Nephron progenitor cell (in vitro differentiated cells): ENCODE data around the gene GATAD2A.
"Not testable (repeated sequence)": the region's sequence is repeated elsewhere in the genome, so short reads cannot be mapped to it uniquely, and the experiment has no call there.

Experiments
- DNase-seq: peaks from one replicate; pipeline ENCODE4 v3.0.0; 2021
- H3K27ac Mint-ChIP-seq: 2 replicates; pipeline ENCODE4 v1.8.0; 2021; ENCODE audit warnings: mild to moderate bottlenecking, moderate library complexity, mixed read lengths
- H3K27me3 Mint-ChIP-seq: 2 replicates; pipeline ENCODE4 v1.8.0; 2021; ENCODE audit warnings: mild to moderate bottlenecking, low read depth, mixed read lengths; ENCODE audit not compliant: poor library complexity
- H3K36me3 Mint-ChIP-seq: 2 replicates; pipeline ENCODE4 v1.8.0; 2021; ENCODE audit warnings: low read depth, mixed read lengths
- H3K4me1 Mint-ChIP-seq: 2 replicates; pipeline ENCODE4 v1.8.0; 2021; ENCODE audit warnings: mixed read lengths
- H3K4me3 Mint-ChIP-seq: 2 replicates; pipeline ENCODE4 v1.8.0; 2021; ENCODE audit warnings: mild to moderate bottlenecking, moderate library complexity, mixed read lengths
- H3K9me3 Mint-ChIP-seq: 2 replicates; pipeline ENCODE4 v1.8.0; 2021; ENCODE audit warnings: mild to moderate bottlenecking, moderate library complexity, mixed read lengths
- TF ChIP-seq, protein P1 (sequence below): fragments of 200-600 bp; sonication (generic); IDR thresholded peaks from 2 replicates; pipeline ENCODE4 v1.5.0; 2021; ENCODE audit warnings: antibody characterized with exemption

GATAD2A gene

DNA sequence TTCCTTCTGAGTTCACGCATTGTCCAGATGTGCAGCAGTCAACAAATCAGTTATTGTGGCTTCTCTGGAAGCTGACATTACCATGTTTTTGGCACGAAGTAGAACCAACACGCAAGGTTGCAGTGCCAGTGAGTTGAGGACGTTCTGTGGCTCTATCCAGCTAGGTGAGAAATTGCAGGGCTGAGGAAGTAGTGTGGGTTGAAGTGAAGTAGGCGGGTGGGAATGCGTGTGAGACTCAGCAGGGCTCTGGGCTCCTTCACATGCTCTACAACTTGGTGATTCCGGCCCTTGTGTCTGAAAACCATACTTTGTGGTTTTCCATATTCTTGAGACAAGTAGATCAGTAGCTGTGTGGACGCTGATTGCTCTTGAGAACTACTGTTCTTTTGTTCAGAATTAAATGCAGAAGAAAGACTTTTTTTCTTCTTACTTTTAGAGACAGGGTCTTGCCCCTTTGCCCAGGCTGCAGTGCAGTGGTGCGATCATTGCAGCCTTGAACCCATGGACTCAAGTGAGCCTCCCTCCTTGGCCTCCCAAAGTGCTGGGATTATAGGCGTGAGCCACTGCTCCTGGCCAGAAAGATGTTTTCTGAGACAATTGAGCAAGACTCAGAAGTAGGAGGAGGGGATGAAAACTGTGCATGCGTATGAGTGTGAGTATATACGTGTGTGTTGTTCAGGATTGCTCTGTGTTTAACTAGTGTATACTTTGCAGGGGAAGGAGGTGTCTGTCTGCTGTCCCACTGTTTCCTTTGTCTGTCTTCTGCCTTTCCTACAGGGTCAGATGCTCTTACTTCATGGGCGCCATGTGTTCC lies 46.2 kb downstream of the GATAD2A start:
- Mint-ChIP-seq H3K4me1 (peaks cover 33% of the 10 kb centered on the region), H3K27me3 (no peaks in the 10 kb centered on the region), H3K4me3 (no peak overlapping the region), H3K9me3 (no peaks in the 10 kb centered on the region), H3K27ac (peak overlapping the region; percentile 82), H3K36me3 (no peaks in the 10 kb centered on the region)
- TF ChIP-seq, protein P1, sequence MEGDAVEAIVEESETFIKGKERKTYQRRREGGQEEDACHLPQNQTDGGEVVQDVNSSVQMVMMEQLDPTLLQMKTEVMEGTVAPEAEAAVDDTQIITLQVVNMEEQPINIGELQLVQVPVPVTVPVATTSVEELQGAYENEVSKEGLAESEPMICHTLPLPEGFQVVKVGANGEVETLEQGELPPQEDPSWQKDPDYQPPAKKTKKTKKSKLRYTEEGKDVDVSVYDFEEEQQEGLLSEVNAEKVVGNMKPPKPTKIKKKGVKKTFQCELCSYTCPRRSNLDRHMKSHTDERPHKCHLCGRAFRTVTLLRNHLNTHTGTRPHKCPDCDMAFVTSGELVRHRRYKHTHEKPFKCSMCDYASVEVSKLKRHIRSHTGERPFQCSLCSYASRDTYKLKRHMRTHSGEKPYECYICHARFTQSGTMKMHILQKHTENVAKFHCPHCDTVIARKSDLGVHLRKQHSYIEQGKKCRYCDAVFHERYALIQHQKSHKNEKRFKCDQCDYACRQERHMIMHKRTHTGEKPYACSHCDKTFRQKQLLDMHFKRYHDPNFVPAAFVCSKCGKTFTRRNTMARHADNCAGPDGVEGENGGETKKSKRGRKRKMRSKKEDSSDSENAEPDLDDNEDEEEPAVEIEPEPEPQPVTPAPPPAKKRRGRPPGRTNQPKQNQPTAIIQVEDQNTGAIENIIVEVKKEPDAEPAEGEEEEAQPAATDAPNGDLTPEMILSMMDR = no peak
- DNase-seq = no peak

DNA sequence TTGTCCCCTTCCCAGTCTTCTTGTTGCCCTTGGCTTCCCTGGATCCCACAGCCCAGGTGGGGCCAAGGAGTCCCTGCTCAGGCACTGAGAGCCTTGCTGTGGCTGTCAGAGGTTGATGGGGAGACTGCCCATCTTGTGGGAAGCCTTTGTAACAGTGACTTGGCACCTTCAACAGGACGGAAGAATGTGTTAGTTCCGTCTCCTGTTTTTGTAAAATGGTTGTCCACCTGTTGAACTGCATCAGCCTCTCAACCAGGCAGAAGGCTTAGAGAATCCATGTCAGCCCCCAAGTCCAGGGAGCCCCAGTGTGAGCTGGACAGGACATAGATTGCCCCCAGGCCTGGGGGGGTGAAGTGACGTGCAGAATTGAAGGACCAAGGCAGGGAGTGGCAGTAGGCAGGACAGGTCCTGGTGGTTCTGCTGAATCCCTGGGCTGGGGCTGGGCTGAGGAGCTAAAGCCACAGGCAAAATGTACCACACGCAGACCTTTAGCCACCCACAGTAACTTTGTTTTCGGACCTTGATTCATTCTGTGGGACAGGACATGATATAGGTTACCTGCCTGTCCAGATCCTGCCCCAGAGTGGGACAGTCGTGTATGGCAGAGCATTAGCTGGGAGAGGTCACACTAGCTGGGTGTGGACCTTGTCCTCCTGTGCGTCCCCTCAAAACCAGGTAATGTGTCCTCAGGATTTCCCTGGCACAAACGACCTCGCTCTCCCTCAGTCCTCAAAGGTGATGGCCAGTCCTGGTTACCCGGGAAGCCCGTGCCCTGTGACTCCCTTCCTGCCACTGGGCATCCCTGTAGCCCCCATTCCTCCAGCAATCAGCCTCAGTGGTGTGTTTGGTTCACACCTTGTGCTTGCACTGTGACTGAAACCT lies 47.0 kb downstream of the GATAD2A start:
- no peak for DNase-seq
- peak overlapping the region; percentile 91 for H3K27ac Mint-ChIP-seq
- H3K36me3 Mint-ChIP-seq = no peaks in the 10 kb centered on the region
- H3K4me1 Mint-ChIP-seq = peaks cover 25% of the 10 kb centered on the region
- no peaks in the 10 kb centered on the region for H3K9me3 Mint-ChIP-seq
- H3K4me3 Mint-ChIP-seq = no peak overlapping the region
- TF ChIP-seq, protein P1 = no peak
- H3K27me3 Mint-ChIP-seq = no peaks in the 10 kb centered on the region

DNA sequence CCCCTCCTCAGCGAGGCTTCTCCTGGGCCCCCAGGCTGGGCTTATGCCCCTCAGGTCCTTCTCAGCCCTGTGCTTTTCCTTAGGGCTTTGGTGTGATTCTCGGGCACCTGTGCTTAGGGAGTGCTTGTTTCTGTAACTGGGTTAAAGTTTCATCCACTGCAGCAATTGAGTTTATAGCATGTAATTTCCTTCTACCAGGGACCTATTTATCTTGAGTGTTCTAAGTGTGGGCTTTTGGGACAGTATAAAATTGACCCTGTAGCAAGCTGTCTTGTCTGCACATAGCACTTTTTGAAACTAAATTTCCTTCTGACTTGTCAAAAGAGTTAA lies 47.6 kb downstream of the GATAD2A start:
- Mint-ChIP-seq H3K36me3 (peaks cover 2% of the 10 kb centered on the region), H3K4me1 (peaks cover 27% of the 10 kb centered on the region), H3K27me3 (no peaks in the 10 kb centered on the region), H3K9me3 (no peaks in the 10 kb centered on the region), H3K4me3 (no peak overlapping the region), H3K27ac (peak overlapping the region; percentile 91)
- no peak for DNase-seq
- TF ChIP-seq, protein P1 = no peak

DNA sequence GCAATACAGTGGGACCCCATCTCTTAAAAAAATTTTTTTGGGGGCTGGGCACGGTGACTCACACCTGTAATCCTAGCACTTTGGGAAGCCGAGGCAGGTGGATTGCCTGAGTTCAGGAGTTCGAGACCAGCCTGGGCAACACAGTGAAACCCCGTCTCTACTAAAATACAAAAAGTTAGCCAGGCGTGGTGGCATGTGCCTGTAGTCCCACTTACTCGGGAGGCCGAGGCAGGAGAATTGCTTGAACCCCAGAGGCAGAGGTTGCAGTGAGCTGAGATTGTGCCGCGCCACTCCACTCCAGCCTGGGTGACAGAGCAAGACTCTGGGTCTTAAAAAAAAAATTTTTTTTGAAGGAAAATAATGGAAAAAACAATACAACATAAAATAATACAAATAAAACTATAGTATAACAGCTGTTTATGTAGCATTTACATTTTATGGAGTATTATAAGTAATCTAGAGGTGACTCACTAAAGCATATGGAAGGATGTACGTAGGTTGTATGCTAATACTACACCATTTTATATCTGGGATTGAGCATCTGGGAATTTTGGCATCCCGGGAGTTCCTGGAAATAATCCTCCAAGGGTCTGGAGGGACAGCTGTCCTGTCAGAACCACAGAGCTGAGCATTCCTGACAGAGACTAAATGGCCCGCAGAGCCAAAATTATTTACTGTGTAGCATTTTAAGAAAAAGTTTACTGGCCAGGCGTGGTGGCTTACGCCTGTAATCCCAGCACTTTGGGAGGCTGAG lies 49.9 kb downstream of the GATAD2A start:
- H3K36me3 Mint-ChIP-seq, DNase-seq, H3K27ac Mint-ChIP-seq, H3K9me3 Mint-ChIP-seq, H3K27me3 Mint-ChIP-seq, H3K4me3 Mint-ChIP-seq: not testable (repeated sequence)
- H3K4me1 Mint-ChIP-seq = peaks cover 46% of the 10 kb centered on the region

DNA sequence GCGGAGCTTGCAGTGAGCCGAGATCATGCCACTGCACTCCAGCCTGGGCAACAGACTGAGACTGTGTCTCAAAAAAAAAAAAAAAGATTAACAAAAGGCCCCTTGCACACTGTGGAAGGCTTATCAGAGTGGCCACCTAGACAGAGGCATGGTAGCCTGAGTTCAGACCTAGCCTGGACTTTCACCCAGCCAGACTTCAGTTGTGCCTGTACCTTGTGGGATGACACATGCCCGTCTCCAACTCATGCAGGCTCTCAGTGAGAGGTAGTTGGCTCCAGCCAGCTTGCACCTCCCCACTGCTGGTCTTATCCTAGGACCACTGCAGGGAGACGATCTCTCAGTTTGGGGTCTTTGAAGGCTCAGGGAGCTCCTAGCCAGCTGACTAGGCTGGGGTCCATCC lies 52.2 kb downstream of the GATAD2A start:
- peak overlapping the region; percentile 93 for H3K27ac Mint-ChIP-seq
- H3K4me3 Mint-ChIP-seq = no peak overlapping the region
- TF ChIP-seq, protein P1 = no peak
- H3K9me3 Mint-ChIP-seq = no peaks in the 10 kb centered on the region
- no peaks in the 10 kb centered on the region for H3K27me3 Mint-ChIP-seq
- DNase-seq = no peak
- peaks cover 5% of the 10 kb centered on the region for H3K36me3 Mint-ChIP-seq
- peaks cover 54% of the 10 kb centered on the region for H3K4me1 Mint-ChIP-seq
